ENCODE measurements around the gene GLP2R. TPM values are rescaled to one million over a fixed set of nuclear protein-coding genes. Genes with fewer than 3 reads are reported as not detected.

Gene GLP2R
- polyA plus RNA-seq, 1 donor from 2014 or later, result not detected

GRCh38 chr17:9860851-9861250, 35.1 kb downstream of the GLP2R start:
- Histone ChIP-seq H4K20me1 (ENCODE audit: insufficient read depth) (no peaks in the 10 kb centered on the region), H3K9ac (ENCODE audit: low read length) (no peak overlapping the region), H3K9me2 (ENCODE audit: insufficient read depth, low read length) (no peaks in the 10 kb centered on the region), H3F3A (ENCODE audit: insufficient read depth, low read length, poor library complexity, severe bottlenecking) (no peaks in the 10 kb centered on the region), H3K27ac (ENCODE audit: low read length) (no peak overlapping the region), H3K9me3 (ENCODE audit: low read length) (peaks cover 4% of the 10 kb centered on the region), H3K36me3 (ENCODE audit: insufficient read depth, low read length) (no peaks in the 10 kb centered on the region), H3K4me2 (ENCODE audit: low read length) (no peak overlapping the region), H2AFZ (ENCODE audit: low read depth, low read length) (no peak overlapping the region), H3K79me2 (replicated peaks; ENCODE audit: insufficient read depth, low read length) (no peaks in the 10 kb centered on the region), H3K4me3 (ENCODE audit: low read length) (no peak overlapping the region), H3K27me3 (ENCODE audit: insufficient read depth, low read depth, low read length) (no peaks in the 10 kb centered on the region)
- TF ChIP-seq MXI1 (conservative IDR thresholded peaks at IDR 0.05; ENCODE audit: poor library complexity, severe bottlenecking) (no peak), RAD21 (conservative IDR thresholded peaks at IDR 0.05) (no peak), EZH2 (IDR thresholded peaks at IDR 0.05; ENCODE audit: borderline replicate concordance, insufficient read depth, low read length, poor library complexity, severe bottlenecking) (no peak), POLR2AphosphoS5 (IDR thresholded peaks at IDR 0.05) (no peak), CTCF (IDR thresholded peaks at IDR 0.05; ENCODE audit: poor library complexity, severe bottlenecking) (no peak), EP300 (conservative IDR thresholded peaks at IDR 0.05; ENCODE audit: poor library complexity, severe bottlenecking) (no peak), TAF1 (IDR thresholded peaks at IDR 0.05; ENCODE audit: low read depth) (no peak), SMC3 (conservative IDR thresholded peaks at IDR 0.05; ENCODE audit: poor library complexity) (no peak), REST (IDR thresholded peaks at IDR 0.05; ENCODE audit: borderline replicate concordance) (no peak)

- Histone ChIP-seq H3K9me2 (ENCODE audit: insufficient read depth, low read length) (no peaks in the 10 kb centered on the region), H3K9me3 (ENCODE audit: low read length) (peaks cover 4% of the 10 kb centered on the region), H3K36me3 (ENCODE audit: insufficient read depth, low read length) (no peaks in the 10 kb centered on the region), H3K9ac (ENCODE audit: low read length) (no peak overlapping the region), H3K4me3 (ENCODE audit: low read length) (no peak overlapping the region), H4K20me1 (ENCODE audit: insufficient read depth) (no peaks in the 10 kb centered on the region), H3K4me2 (ENCODE audit: low read length) (no peak overlapping the region), H3F3A (ENCODE audit: insufficient read depth, low read length, poor library complexity, severe bottlenecking) (no peaks in the 10 kb centered on the region), H3K27me3 (ENCODE audit: insufficient read depth, low read depth, low read length) (no peaks in the 10 kb centered on the region), H3K27ac (ENCODE audit: low read length) (no peak overlapping the region), H2AFZ (ENCODE audit: low read depth, low read length) (no peak overlapping the region), H3K79me2 (replicated peaks; ENCODE audit: insufficient read depth, low read length) (no peaks in the 10 kb centered on the region)
- no peak for TF ChIP-seq EP300 (conservative IDR thresholded peaks at IDR 0.05; ENCODE audit: poor library complexity, severe bottlenecking)
Measured at GRCh38 chr17:9862220-9862619, 36.5 kb downstream of the GLP2R start.

- H3K4me2 ChIP-seq (ENCODE audit: low read length), result no peak overlapping the region
- no peak overlapping the region for H3K4me3 ChIP-seq (ENCODE audit: low read length)
Measured at GRCh38 chr17:9862949-9863348, 37.2 kb downstream of the GLP2R start.

More at GRCh38 chr17:9862949-9863348, 37.2 kb downstream of the GLP2R start:
- no peaks in the 10 kb centered on the region for H4K20me1 ChIP-seq (ENCODE audit: insufficient read depth)
- H3K9me2 ChIP-seq (ENCODE audit: insufficient read depth, low read length), result no peaks in the 10 kb centered on the region
- no peaks in the 10 kb centered on the region for H3K27me3 ChIP-seq (ENCODE audit: insufficient read depth, low read depth, low read length)
- H3K9ac ChIP-seq (ENCODE audit: low read length), result no peak overlapping the region
- H3K36me3 ChIP-seq (ENCODE audit: insufficient read depth, low read length), result no peaks in the 10 kb centered on the region
- H3K9me3 ChIP-seq (ENCODE audit: low read length), result peaks cover 4% of the 10 kb centered on the region
- no peak overlapping the region for H2AFZ ChIP-seq (ENCODE audit: low read depth, low read length)
- no peaks in the 10 kb centered on the region for H3F3A ChIP-seq (ENCODE audit: insufficient read depth, low read length, poor library complexity, severe bottlenecking)
- H3K27ac ChIP-seq (ENCODE audit: low read length), result no peak overlapping the region
- TF ChIP-seq EZH2 (IDR thresholded peaks at IDR 0.05; ENCODE audit: borderline replicate concordance, insufficient read depth, low read length, poor library complexity, severe bottlenecking), result no peak
- no peak for TF ChIP-seq POLR2AphosphoS5 (IDR thresholded peaks at IDR 0.05)
- no peak for TF ChIP-seq REST (IDR thresholded peaks at IDR 0.05; ENCODE audit: borderline replicate concordance)
- TF ChIP-seq SMC3 (conservative IDR thresholded peaks at IDR 0.05; ENCODE audit: poor library complexity), result no peak
- TF ChIP-seq RAD21 (conservative IDR thresholded peaks at IDR 0.05), result no peak
- TF ChIP-seq TAF1 (IDR thresholded peaks at IDR 0.05; ENCODE audit: low read depth), result no peak
- TF ChIP-seq CTCF (IDR thresholded peaks at IDR 0.05; ENCODE audit: poor library complexity, severe bottlenecking), result no peak
- no peak for TF ChIP-seq MXI1 (conservative IDR thresholded peaks at IDR 0.05; ENCODE audit: poor library complexity, severe bottlenecking)
- TF ChIP-seq EP300 (conservative IDR thresholded peaks at IDR 0.05; ENCODE audit: poor library complexity, severe bottlenecking), result no peak
- H3K79me2 ChIP-seq (replicated peaks; ENCODE audit: insufficient read depth, low read length), result no peaks in the 10 kb centered on the region
